GM12875 (cell line): ENCODE measurements around the gene LIM2.
A peak's percentile ranks its signal among the peaks of the same experiment; 100 is the strongest.
"Not testable (repeated sequence)": the region's sequence is repeated elsewhere in the genome, so short reads cannot be mapped to it uniquely, and the experiment has no call there.

ENCODE experiments used
- H3K4me3 ChIP-seq: one replicate; pipeline ENCODE4 v1.5.1; 2011; ENCODE audit warnings: low read depth, low read length, control low read depth
- TF ChIP-seq, protein P1 (sequence below): IDR thresholded peaks from 2 replicates; pipeline ENCODE4 v1.5.1; 2011; ENCODE audit warnings: low read depth, mild to moderate bottlenecking, control low read depth, inconsistent platforms, low read length, moderate library complexity, borderline replicate concordance; ENCODE audit not compliant: insufficient read depth

Gene LIM2

DNA sequence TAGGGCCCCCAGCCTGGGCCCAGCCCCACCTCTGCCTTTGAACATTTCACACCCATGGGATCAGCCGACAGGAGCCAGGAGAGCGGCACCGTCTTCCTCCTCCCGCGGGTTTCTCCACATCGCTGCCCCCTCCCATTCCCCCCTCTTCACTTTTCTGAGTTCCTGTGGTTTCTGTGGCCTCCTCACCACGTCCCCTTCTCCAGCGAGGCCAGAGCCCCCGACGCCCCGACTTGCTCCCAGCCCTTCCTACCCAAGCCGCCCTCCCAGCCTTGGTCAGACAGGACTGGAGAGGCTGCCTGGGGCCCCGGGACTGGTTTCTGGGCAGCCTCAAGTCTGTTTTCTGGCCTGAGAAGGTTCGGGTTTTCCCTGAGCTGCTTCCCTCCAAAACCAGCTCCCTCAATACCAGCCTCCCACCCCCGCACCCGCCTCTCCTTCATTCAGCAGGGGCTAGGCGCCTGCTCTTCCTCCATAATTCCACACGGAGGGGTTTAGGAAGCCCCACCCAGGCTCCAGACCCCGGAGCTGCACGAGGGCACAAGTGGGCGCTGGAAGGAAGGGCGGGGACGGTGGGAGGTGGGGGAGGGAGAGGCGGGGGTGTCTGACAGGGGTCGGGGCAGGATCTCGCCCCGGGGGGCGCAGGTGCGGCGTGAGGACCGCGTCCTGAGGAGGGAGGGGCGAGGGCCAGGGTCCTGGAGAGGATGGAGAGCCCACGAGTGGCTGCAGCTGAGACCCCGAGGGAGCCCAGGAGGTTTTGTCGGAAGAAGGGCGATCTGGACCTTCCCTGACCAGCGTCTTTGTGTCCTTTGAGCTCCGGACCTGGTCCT lies 33.7 kb upstream of the LIM2 start:
- no peak overlapping the region for H3K4me3 ChIP-seq
- TF ChIP-seq, protein P1, sequence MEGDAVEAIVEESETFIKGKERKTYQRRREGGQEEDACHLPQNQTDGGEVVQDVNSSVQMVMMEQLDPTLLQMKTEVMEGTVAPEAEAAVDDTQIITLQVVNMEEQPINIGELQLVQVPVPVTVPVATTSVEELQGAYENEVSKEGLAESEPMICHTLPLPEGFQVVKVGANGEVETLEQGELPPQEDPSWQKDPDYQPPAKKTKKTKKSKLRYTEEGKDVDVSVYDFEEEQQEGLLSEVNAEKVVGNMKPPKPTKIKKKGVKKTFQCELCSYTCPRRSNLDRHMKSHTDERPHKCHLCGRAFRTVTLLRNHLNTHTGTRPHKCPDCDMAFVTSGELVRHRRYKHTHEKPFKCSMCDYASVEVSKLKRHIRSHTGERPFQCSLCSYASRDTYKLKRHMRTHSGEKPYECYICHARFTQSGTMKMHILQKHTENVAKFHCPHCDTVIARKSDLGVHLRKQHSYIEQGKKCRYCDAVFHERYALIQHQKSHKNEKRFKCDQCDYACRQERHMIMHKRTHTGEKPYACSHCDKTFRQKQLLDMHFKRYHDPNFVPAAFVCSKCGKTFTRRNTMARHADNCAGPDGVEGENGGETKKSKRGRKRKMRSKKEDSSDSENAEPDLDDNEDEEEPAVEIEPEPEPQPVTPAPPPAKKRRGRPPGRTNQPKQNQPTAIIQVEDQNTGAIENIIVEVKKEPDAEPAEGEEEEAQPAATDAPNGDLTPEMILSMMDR: no peak

DNA sequence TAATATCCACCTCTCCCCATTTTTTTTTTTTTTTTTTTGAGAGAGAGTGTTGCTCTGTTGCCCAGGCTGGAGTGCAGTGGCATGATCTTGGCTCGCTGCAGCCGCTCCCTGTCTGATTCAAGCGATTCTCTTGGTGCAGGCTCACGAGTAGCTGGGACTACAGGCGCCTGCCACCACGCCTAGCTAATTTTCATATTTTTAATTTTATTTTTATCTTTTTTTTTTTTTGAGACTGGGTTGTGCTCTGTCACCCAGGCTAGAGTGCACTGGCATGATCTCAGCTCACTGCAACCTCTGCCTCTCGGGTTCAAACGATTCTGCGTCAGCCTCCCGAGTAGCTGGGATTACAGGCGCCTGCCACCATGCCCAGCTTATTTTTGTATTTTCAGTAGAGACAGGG lies 32.7 kb upstream of the LIM2 start:
- H3K4me3 ChIP-seq: not testable (repeated sequence)

GRCh38 chr19:51418707-51419106 lies 30.9 kb upstream of the LIM2 start:
- no peak overlapping the region for H3K4me3 ChIP-seq
- TF ChIP-seq, protein P1: no peak

DNA sequence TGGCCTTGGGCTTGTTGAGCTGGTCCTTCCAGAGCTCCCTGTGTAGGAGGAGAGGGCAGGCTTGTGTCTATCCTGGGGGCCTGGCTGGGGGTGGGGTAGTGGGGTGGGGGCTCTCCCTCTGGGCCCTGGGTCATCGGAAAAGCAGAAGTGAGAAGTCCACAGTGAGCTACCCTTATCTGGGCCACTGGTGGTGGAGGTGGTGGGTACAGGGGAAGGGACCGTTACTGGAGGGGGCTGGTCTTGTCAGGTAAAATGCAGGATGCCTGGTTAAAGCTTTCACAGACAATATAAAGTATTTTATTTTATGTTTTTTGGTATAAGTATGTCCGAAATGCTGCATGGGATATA lies 30.0 kb upstream of the LIM2 start:
- TF ChIP-seq, protein P1: no peak
- H3K4me3 ChIP-seq: peak overlapping the region; percentile 56

- TF ChIP-seq, protein P1: no peak
- peak within 1 kb of the TSS; percentile 56 for H3K4me3 ChIP-seq
These were observed 29.5 kb upstream of the LIM2 start, which contains the start of gene SIGLEC10 for GRCh38 chr19:51417107-51417809. SIGLEC10 (minus strand) TSS chr19:51417642; CDS start chr19:51417581, 61 bp downstream.

- H3K4me3 ChIP-seq: peak overlapping the region; percentile 56
These were observed 28.6 kb upstream of the LIM2 start for GRCh38 chr19:51416422-51416821.

DNA sequence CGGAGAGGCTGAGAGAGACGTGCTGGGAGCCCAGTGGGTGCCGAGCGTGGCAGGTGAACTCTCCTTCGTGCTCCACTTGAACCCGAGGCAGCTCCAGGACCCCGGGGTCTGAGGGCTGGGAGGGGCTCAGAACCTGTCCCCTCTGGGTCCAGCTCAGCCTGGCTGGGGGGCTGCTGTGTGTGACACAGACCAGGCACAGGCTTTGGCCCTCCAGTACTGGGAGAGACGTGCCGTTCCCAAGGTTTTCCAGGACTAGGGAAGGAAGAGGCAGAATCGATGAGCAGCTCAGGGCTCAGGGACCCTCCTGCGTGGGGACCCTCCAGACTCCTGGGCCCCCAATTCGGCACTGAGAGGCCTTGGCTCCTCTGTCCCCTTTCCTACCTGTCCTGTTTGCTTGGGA lies 27.4 kb upstream of the LIM2 start:
- TF ChIP-seq, protein P1: no peak
- no peak overlapping the region for H3K4me3 ChIP-seq

GRCh38 chr19:51410950-51411748 lies 23.4 kb upstream of the LIM2 start:
- TF ChIP-seq, protein P1: no peak
- no peak overlapping the region for H3K4me3 ChIP-seq
